ENCODE data around the gene FANCD2.
"Not testable (repeated sequence)": the region's sequence is repeated elsewhere in the genome, so short reads cannot be mapped to it uniquely, and the experiment has no call there.

Gene FANCD2

DNA sequence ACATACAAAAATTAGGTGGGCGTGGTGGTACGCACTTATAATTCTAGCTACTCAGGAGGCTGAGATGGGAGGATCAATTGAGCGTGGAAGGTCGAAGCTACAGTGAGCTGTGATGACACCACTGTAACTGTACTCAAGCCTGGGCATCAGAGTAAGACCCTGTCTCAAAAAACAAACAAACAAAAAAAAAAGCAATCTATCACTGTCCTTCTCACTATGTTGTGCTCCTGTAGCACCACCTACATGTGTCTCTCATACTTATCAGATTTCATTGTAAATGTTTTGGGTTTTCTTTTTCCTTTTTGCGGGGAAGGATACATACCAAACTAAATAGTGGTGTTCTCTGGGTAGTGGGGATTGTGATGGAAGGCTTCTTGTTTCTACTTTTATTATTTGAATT lies 14.8 kb downstream of the FANCD2 start:
- Histone ChIP-seq H3K4me3 (ENCODE audit: low read depth in 1 of 2, low read length in 2 of 2) (no peak overlapping the region), H3K27me3 (ENCODE audit: insufficient read depth, low read length, poor library complexity) (no peaks in the 10 kb centered on the region), H3K4me1 (ENCODE audit: insufficient read depth, low read length) (no peaks in the 10 kb centered on the region), H3K27ac (ENCODE audit: low read length) (no peak overlapping the region), H3K4me2 (ENCODE audit: insufficient read depth, low read length) (no peak overlapping the region), H2AFZ (ENCODE audit: low read depth, low read length) (no peak overlapping the region), H3K36me3 (ENCODE audit: insufficient read depth, low read length) (peaks cover 95% of the 10 kb centered on the region), H3K9ac (ENCODE audit: low read depth, low read length) (no peak overlapping the region), H4K20me1 (ENCODE audit: insufficient read depth, low read length) (no peaks in the 10 kb centered on the region), H3K9me3 (ENCODE audit: insufficient read depth, low read length, severe bottlenecking) (no peaks in the 10 kb centered on the region), H3K79me2 (ENCODE audit: insufficient read depth, low read length) (no peaks in the 10 kb centered on the region)
- ATAC-seq (ENCODE audit: insufficient read depth, low read depth) (no peak), DNase-seq (no peak)
- TF ChIP-seq, protein P1, sequence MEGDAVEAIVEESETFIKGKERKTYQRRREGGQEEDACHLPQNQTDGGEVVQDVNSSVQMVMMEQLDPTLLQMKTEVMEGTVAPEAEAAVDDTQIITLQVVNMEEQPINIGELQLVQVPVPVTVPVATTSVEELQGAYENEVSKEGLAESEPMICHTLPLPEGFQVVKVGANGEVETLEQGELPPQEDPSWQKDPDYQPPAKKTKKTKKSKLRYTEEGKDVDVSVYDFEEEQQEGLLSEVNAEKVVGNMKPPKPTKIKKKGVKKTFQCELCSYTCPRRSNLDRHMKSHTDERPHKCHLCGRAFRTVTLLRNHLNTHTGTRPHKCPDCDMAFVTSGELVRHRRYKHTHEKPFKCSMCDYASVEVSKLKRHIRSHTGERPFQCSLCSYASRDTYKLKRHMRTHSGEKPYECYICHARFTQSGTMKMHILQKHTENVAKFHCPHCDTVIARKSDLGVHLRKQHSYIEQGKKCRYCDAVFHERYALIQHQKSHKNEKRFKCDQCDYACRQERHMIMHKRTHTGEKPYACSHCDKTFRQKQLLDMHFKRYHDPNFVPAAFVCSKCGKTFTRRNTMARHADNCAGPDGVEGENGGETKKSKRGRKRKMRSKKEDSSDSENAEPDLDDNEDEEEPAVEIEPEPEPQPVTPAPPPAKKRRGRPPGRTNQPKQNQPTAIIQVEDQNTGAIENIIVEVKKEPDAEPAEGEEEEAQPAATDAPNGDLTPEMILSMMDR (IDR thresholded peaks at IDR 0.05; ENCODE audit: borderline replicate concordance, extremely low read depth, low read length, poor library complexity, severe bottlenecking): no peak
- TF ChIP-seq EZH2 (IDR thresholded peaks at IDR 0.05; ENCODE audit: borderline replicate concordance, low read depth, low read length, severe bottlenecking): no peak

DNA sequence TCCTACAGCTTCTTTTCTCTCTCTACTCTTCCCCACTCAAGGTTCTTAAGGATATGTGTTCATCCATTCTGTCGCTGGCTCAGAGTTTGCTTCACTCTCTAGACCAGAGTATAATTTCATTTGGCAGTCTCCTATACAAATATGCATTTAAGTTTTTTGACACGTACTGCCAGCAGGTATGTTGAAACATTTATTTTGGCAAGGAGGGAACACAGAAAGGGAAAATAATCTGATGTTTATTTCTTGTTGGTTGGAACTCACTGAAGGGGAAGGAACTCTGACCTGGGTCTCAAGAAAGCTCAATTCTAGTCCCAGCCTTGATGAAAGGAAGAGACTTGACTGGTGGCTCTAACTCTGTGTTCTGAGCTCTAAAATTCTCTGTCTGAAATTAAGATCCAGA lies 21.6 kb downstream of the FANCD2 start:
- Histone ChIP-seq H3K27me3 (ENCODE audit: insufficient read depth, low read length, poor library complexity) (no peaks in the 10 kb centered on the region), H3K27ac (ENCODE audit: low read length) (no peak overlapping the region), H3K9me3 (ENCODE audit: insufficient read depth, low read length, severe bottlenecking) (no peaks in the 10 kb centered on the region), H3K4me1 (ENCODE audit: insufficient read depth, low read length) (no peaks in the 10 kb centered on the region), H3K4me2 (ENCODE audit: insufficient read depth, low read length) (no peak overlapping the region), H3K79me2 (ENCODE audit: insufficient read depth, low read length) (no peaks in the 10 kb centered on the region), H3K9ac (ENCODE audit: low read depth, low read length) (no peak overlapping the region), H2AFZ (ENCODE audit: low read depth, low read length) (no peak overlapping the region), H3K4me3 (ENCODE audit: low read depth in 1 of 2, low read length in 2 of 2) (no peak overlapping the region), H4K20me1 (ENCODE audit: insufficient read depth, low read length) (no peaks in the 10 kb centered on the region), H3K36me3 (ENCODE audit: insufficient read depth, low read length) (peaks cover 87% of the 10 kb centered on the region)
- ATAC-seq (ENCODE audit: insufficient read depth, low read depth) (no peak), DNase-seq (no peak)
- TF ChIP-seq, protein P1 (IDR thresholded peaks at IDR 0.05; ENCODE audit: borderline replicate concordance, extremely low read depth, low read length, poor library complexity, severe bottlenecking): no peak
- TF ChIP-seq EZH2 (IDR thresholded peaks at IDR 0.05; ENCODE audit: borderline replicate concordance, low read depth, low read length, severe bottlenecking): no peak

DNA sequence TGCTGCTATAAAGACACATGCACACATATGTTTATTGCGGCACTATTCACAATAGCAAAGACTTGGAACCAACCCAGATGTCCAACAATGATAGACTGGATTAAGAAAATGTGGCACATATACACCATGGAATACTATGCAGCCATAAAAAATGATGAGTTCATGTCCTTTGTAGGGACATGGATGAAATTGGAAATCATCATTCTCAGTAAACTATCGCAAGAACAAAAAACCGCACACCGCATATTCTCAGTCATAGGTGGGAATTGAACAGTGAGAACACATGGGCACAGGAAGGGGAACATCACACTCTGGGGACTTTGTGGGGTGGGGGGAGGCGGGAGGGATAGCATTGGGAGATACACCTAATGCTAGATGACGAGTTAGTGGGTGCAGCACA lies 26.8 kb downstream of the FANCD2 start:
- H3K27ac ChIP-seq (ENCODE audit: low read length); H3K9ac ChIP-seq (ENCODE audit: low read depth, low read length); H4K20me1 ChIP-seq (ENCODE audit: insufficient read depth, low read length); H2AFZ ChIP-seq (ENCODE audit: low read depth, low read length); H3K4me2 ChIP-seq (ENCODE audit: insufficient read depth, low read length); H3K27me3 ChIP-seq (ENCODE audit: insufficient read depth, low read length, poor library complexity); DNase-seq; H3K79me2 ChIP-seq (ENCODE audit: insufficient read depth, low read length); H3K4me3 ChIP-seq (ENCODE audit: low read depth in 1 of 2, low read length in 2 of 2); ATAC-seq (ENCODE audit: insufficient read depth, low read depth); H3K4me1 ChIP-seq (ENCODE audit: insufficient read depth, low read length); H3K9me3 ChIP-seq (ENCODE audit: insufficient read depth, low read length, severe bottlenecking): not testable (repeated sequence)
- peaks cover 69% of the 10 kb centered on the region for H3K36me3 ChIP-seq (ENCODE audit: insufficient read depth, low read length)

DNA sequence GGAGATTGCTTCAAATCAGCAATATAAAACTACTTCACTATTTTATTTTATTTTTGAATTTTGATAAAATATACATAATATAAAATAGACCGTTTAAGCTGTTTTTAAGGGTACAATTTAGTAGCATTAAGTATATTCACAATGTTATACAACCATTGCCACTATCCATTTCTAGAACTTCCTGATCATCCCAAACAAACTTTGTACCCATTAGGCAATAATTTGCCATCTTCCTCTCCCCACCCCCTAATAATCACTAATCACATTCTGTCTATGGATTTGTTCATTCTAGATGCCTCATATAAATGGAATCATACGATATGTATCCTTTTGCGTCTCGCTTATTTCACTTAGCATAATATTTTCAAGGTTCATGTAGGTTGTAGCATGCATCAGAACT lies 28.9 kb downstream of the FANCD2 start:
- DNase-seq (no peak), ATAC-seq (ENCODE audit: insufficient read depth, low read depth) (no peak)
- Histone ChIP-seq H3K4me2 (ENCODE audit: insufficient read depth, low read length) (no peak overlapping the region), H3K27ac (ENCODE audit: low read length) (no peak overlapping the region), H3K36me3 (ENCODE audit: insufficient read depth, low read length) (peaks cover 69% of the 10 kb centered on the region), H2AFZ (ENCODE audit: low read depth, low read length) (no peak overlapping the region), H3K4me1 (ENCODE audit: insufficient read depth, low read length) (no peaks in the 10 kb centered on the region), H3K27me3 (ENCODE audit: insufficient read depth, low read length, poor library complexity) (no peaks in the 10 kb centered on the region), H3K4me3 (ENCODE audit: low read depth in 1 of 2, low read length in 2 of 2) (no peak overlapping the region), H3K9me3 (ENCODE audit: insufficient read depth, low read length, severe bottlenecking) (no peaks in the 10 kb centered on the region), H4K20me1 (ENCODE audit: insufficient read depth, low read length) (no peaks in the 10 kb centered on the region), H3K79me2 (ENCODE audit: insufficient read depth, low read length) (no peaks in the 10 kb centered on the region), H3K9ac (ENCODE audit: low read depth, low read length) (no peak overlapping the region)
- TF ChIP-seq, protein P1 (IDR thresholded peaks at IDR 0.05; ENCODE audit: borderline replicate concordance, extremely low read depth, low read length, poor library complexity, severe bottlenecking): no peak
- TF ChIP-seq EZH2 (IDR thresholded peaks at IDR 0.05; ENCODE audit: borderline replicate concordance, low read depth, low read length, severe bottlenecking): no peak

DNA sequence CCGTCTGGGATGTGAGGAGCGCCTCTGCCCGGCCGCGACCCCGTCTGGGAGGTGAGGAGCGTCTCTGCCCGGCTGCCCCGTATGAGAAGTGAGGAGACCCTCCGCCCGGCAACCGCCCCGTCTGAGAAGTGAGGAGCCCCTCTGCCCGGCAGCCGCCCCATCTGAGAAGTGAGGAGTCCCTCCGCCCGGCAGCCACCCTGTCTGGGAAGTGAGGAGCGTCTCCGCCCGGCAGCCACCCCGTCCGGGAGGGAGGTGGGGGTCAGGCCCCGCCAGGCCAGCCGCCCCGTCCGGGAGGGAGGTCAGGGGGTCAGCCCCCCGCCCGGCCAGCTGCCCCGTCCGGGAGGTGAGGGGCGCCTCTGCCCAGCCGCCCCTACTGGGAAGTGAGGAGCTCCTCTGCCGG lies 43.8 kb downstream of the FANCD2 start:
- H3K36me3 ChIP-seq (ENCODE audit: insufficient read depth, low read length): peaks cover 68% of the 10 kb centered on the region
- H4K20me1 ChIP-seq (ENCODE audit: insufficient read depth, low read length); DNase-seq; H3K9ac ChIP-seq (ENCODE audit: low read depth, low read length); H3K4me1 ChIP-seq (ENCODE audit: insufficient read depth, low read length); H3K4me3 ChIP-seq (ENCODE audit: low read depth in 1 of 2, low read length in 2 of 2); H3K9me3 ChIP-seq (ENCODE audit: insufficient read depth, low read length, severe bottlenecking); H3K79me2 ChIP-seq (ENCODE audit: insufficient read depth, low read length); H3K4me2 ChIP-seq (ENCODE audit: insufficient read depth, low read length); H3K27me3 ChIP-seq (ENCODE audit: insufficient read depth, low read length, poor library complexity); H2AFZ ChIP-seq (ENCODE audit: low read depth, low read length); H3K27ac ChIP-seq (ENCODE audit: low read length); ATAC-seq (ENCODE audit: insufficient read depth, low read depth): not testable (repeated sequence)

Measured in DND-41 (cell line).